GM12872 (cell line): ENCODE results near the gene SLC24A4.
A peak's percentile ranks its signal among the peaks of the same experiment; 100 is the strongest.

Source experiments
- CTCF ChIP-seq: IDR thresholded peaks from 3 replicates; pipeline ENCODE4 v1.5.1; 2011; ENCODE audit warnings: low read depth, mild to moderate bottlenecking, low read length, moderate library complexity; ENCODE audit not compliant: insufficient read depth

Gene SLC24A4

GRCh38 chr14:92505826-92506225 lies 182.9 kb downstream of the SLC24A4 start:
- no peak for TF ChIP-seq CTCF

- no peak for TF ChIP-seq CTCF
Measured at GRCh38 chr14:92506231-92506630, 183.3 kb downstream of the SLC24A4 start.

- TF ChIP-seq CTCF = no peak
Measured at GRCh38 chr14:92507174-92507768, 184.3 kb downstream of the SLC24A4 start.

- 0 out of 3 replicates have a peak, but pooled peaks have one; percentile 11 for TF ChIP-seq CTCF
Measured at GRCh38 chr14:92510972-92511371, 188.0 kb downstream of the SLC24A4 start.

- no peak for TF ChIP-seq CTCF
Measured at GRCh38 chr14:92511453-92512238, 188.7 kb downstream of the SLC24A4 start.

GRCh38 chr14:92512807-92513203 lies 189.8 kb downstream of the SLC24A4 start:
- TF ChIP-seq CTCF = no peak

- TF ChIP-seq CTCF = no peak
Measured at GRCh38 chr14:92513204-92513965, 190.4 kb downstream of the SLC24A4 start, which contains the start of gene RIN3. TSS of gene RIN3 (plus strand) at chr14:92513781. CDS start at chr14:92513933, 152 bp downstream.
